ENCODE results near the gene TMEM271.

TMEM271 gene

GRCh38 chr4:576991-577498 lies 950 bp upstream of the TMEM271 start:
- H4K8ac ChIP-seq (ENCODE audit: low read length), result no peak overlapping the region
- no peak overlapping the region for H2BK120ac ChIP-seq (ENCODE audit: low read depth, low read length)
- no peak overlapping the region for H2BK15ac ChIP-seq (ENCODE audit: low read depth, poor library complexity, severe bottlenecking)
- H3K27me3 ChIP-seq (ENCODE audit: control insufficient read depth in 1 of 2, insufficient read depth in 1 of 2, low read length in 2 of 2), result peaks cover 70 to 72% of the 10 kb centered on the region in 2 experiments
- H3K4ac ChIP-seq (ENCODE audit: low read depth in 1 of 2, low read length in 2 of 2), result no peak overlapping the region
- H3K4me1 ChIP-seq (ENCODE audit: control insufficient read depth, insufficient read depth, low read depth, low read length), result peaks cover 25% of the 10 kb centered on the region
- no peak overlapping the region for H2AK5ac ChIP-seq (ENCODE audit: low read length, severe bottlenecking)
- H3K36me3 ChIP-seq (ENCODE audit: control insufficient read depth in 1 of 2, insufficient read depth in 2 of 2, low read depth in 1 of 2, low read length in 2 of 2), result no peaks in the 10 kb centered on the region
- H3K9ac ChIP-seq (ENCODE audit: low read length), result no peak overlapping the region
- H3K4me3 ChIP-seq (ENCODE audit: insufficient read depth in 1 of 2, low read depth in 1 of 2, low read length in 2 of 2), result no peak overlapping the region
- no peaks in the 10 kb centered on the region for H3K79me1 ChIP-seq (replicated peaks; ENCODE audit: low read length, poor library complexity, severe bottlenecking)
- H3K14ac ChIP-seq (ENCODE audit: low read length in 2 of 2), result no peak overlapping the region
- H2BK12ac ChIP-seq (ENCODE audit: low read length in 2 of 2), result no peak overlapping the region
- peak overlapping the region; percentile 13 for H3K4me2 ChIP-seq (ENCODE audit: low read length, poor library complexity, severe bottlenecking)
- H3K27ac ChIP-seq (ENCODE audit: low read length, poor library complexity, severe bottlenecking), result no peak overlapping the region
- H2BK5ac ChIP-seq (ENCODE audit: low read depth, low read length, poor library complexity, severe bottlenecking), result no peak overlapping the region
- peak; percentile 12 for DNase-seq
- no peaks in the 10 kb centered on the region for H3K9me3 ChIP-seq (ENCODE audit: control insufficient read depth, low read length)
- WGBS, result 4% methylated on average over 28 of the region's 37 CpGs
- no peak overlapping the region for H4K91ac ChIP-seq (ENCODE audit: low read length)
- no peak overlapping the region for H2AFZ ChIP-seq (ENCODE audit: low read depth, low read length)
- H3K23ac ChIP-seq (ENCODE audit: low read length in 2 of 2), result no peak overlapping the region
- no peak overlapping the region for H3K18ac ChIP-seq (ENCODE audit: low read depth in 1 of 2, low read length in 2 of 2)

GRCh38 chr4:575281-576141 lies 584 bp downstream of the TMEM271 start:
- WGBS, result 1% methylated on average over 57 of the region's 127 CpGs
- no peak overlapping the region for H2BK12ac ChIP-seq (ENCODE audit: low read length in 2 of 2)

GRCh38 chr4:574346-575161 lies 1.5 kb downstream of the TMEM271 start:
- Histone ChIP-seq H4K8ac (ENCODE audit: low read length) (no peak overlapping the region), H3K27ac (ENCODE audit: low read length, poor library complexity, severe bottlenecking) (no peak overlapping the region), H3K27me3 (ENCODE audit: control insufficient read depth in 1 of 2, insufficient read depth in 1 of 2, low read length in 2 of 2) (peaks cover 67 to 74% of the 10 kb centered on the region in 2 experiments), H3K36me3 (ENCODE audit: control insufficient read depth in 1 of 2, insufficient read depth in 2 of 2, low read depth in 1 of 2, low read length in 2 of 2) (no peaks in the 10 kb centered on the region), H2BK12ac (ENCODE audit: low read length in 2 of 2) (no peak overlapping the region), H3K23ac (ENCODE audit: low read length in 2 of 2) (peak overlapping the region in 1 of 2 experiments; percentile 35), H3K14ac (ENCODE audit: low read length in 2 of 2) (no peak overlapping the region), H3K4me1 (ENCODE audit: control insufficient read depth, insufficient read depth, low read depth, low read length) (peaks cover 25% of the 10 kb centered on the region), H3K4ac (ENCODE audit: low read depth in 1 of 2, low read length in 2 of 2) (no peak overlapping the region), H3K9me3 (ENCODE audit: control insufficient read depth, low read length) (no peaks in the 10 kb centered on the region), H3K4me2 (ENCODE audit: low read length, poor library complexity, severe bottlenecking) (no peak overlapping the region), H2BK120ac (ENCODE audit: low read depth, low read length) (no peak overlapping the region), H2BK15ac (ENCODE audit: low read depth, poor library complexity, severe bottlenecking) (no peak overlapping the region), H4K91ac (ENCODE audit: low read length) (no peak overlapping the region), H3K79me1 (replicated peaks; ENCODE audit: low read length, poor library complexity, severe bottlenecking) (no peaks in the 10 kb centered on the region), H3K4me3 (ENCODE audit: insufficient read depth in 1 of 2, low read depth in 1 of 2, low read length in 2 of 2) (no peak overlapping the region), H2BK5ac (ENCODE audit: low read depth, low read length, poor library complexity, severe bottlenecking) (no peak overlapping the region), H3K18ac (ENCODE audit: low read depth in 1 of 2, low read length in 2 of 2) (no peak overlapping the region), H2AFZ (ENCODE audit: low read depth, low read length) (no peak overlapping the region), H3K9ac (ENCODE audit: low read length) (no peak overlapping the region), H2AK5ac (ENCODE audit: low read length, severe bottlenecking) (no peak overlapping the region)
- 10% methylated on average over 27 of the region's 68 CpGs for WGBS
- no peak for DNase-seq

More at GRCh38 chr4:575281-576141, 584 bp downstream of the TMEM271 start:
- no peak overlapping the region for H2AFZ ChIP-seq (ENCODE audit: low read depth, low read length)
- no peak overlapping the region for H2AK5ac ChIP-seq (ENCODE audit: low read length, severe bottlenecking)
- no peak overlapping the region for H3K14ac ChIP-seq (ENCODE audit: low read length in 2 of 2)
- H3K9ac ChIP-seq (ENCODE audit: low read length), result no peak overlapping the region
- H4K91ac ChIP-seq (ENCODE audit: low read length), result no peak overlapping the region
- no peak overlapping the region for H2BK15ac ChIP-seq (ENCODE audit: low read depth, poor library complexity, severe bottlenecking)
- no peak overlapping the region for H3K4ac ChIP-seq (ENCODE audit: low read depth in 1 of 2, low read length in 2 of 2)
- no peaks in the 10 kb centered on the region for H3K36me3 ChIP-seq (ENCODE audit: control insufficient read depth in 1 of 2, insufficient read depth in 2 of 2, low read depth in 1 of 2, low read length in 2 of 2)
- H4K8ac ChIP-seq (ENCODE audit: low read length), result no peak overlapping the region
- H3K9me3 ChIP-seq (ENCODE audit: control insufficient read depth, low read length), result no peaks in the 10 kb centered on the region
- peak overlapping the region in 1 of 2 experiments; percentile 39 for H3K4me3 ChIP-seq (ENCODE audit: insufficient read depth in 1 of 2, low read depth in 1 of 2, low read length in 2 of 2)
- no peak overlapping the region for H3K18ac ChIP-seq (ENCODE audit: low read depth in 1 of 2, low read length in 2 of 2)
- no peaks in the 10 kb centered on the region for H3K79me1 ChIP-seq (replicated peaks; ENCODE audit: low read length, poor library complexity, severe bottlenecking)
- no peak overlapping the region for H2BK120ac ChIP-seq (ENCODE audit: low read depth, low read length)
- DNase-seq, result peak; percentile 65
- no peak overlapping the region for H3K27ac ChIP-seq (ENCODE audit: low read length, poor library complexity, severe bottlenecking)
- peak overlapping the region; percentile 65 for H3K4me2 ChIP-seq (ENCODE audit: low read length, poor library complexity, severe bottlenecking)
- H2BK5ac ChIP-seq (ENCODE audit: low read depth, low read length, poor library complexity, severe bottlenecking), result no peak overlapping the region
- peaks cover 72 to 73% of the 10 kb centered on the region in 2 experiments for H3K27me3 ChIP-seq (ENCODE audit: control insufficient read depth in 1 of 2, insufficient read depth in 1 of 2, low read length in 2 of 2)
- peaks cover 25% of the 10 kb centered on the region for H3K4me1 ChIP-seq (ENCODE audit: control insufficient read depth, insufficient read depth, low read depth, low read length)
- no peak overlapping the region for H3K23ac ChIP-seq (ENCODE audit: low read length in 2 of 2)

Data from mesenchymal stem cell (in vitro differentiated cells and primary cell).